Trophoblast cell (in vitro differentiated cells and primary cell): ENCODE results near the gene CD19.
"Not testable (repeated sequence)": the region's sequence is repeated elsewhere in the genome, so short reads cannot be mapped to it uniquely, and the experiment has no call there.

ENCODE experiments used
- DNase-seq, 2 donors: peaks; one replicate each; pipeline ENCODE4 v3.0.0-alpha.2; 2016
- H2AFZ ChIP-seq: 2 replicates; pipeline ENCODE4 v1.6.1; 2013; ENCODE audit warnings: low read length, moderate library complexity, mild to moderate bottlenecking; ENCODE audit not compliant: insufficient read depth, poor library complexity
- H2AK5ac ChIP-seq: 2 replicates; pipeline ENCODE4 v1.6.1; 2013; ENCODE audit warnings: mild to moderate bottlenecking, low read length
- H2BK120ac ChIP-seq: 2 replicates; pipeline ENCODE4 v1.6.1; 2013; ENCODE audit warnings: low read length, mild to moderate bottlenecking, moderate library complexity; ENCODE audit not compliant: insufficient read depth, poor library complexity
- H2BK12ac ChIP-seq: 2 replicates; pipeline ENCODE4 v1.6.1; 2013; ENCODE audit warnings: mild to moderate bottlenecking, low read length, moderate library complexity
- H2BK5ac ChIP-seq: 2 replicates; pipeline ENCODE4 v1.6.1; 2013; ENCODE audit warnings: low read length, low read depth, moderate library complexity, mild to moderate bottlenecking; ENCODE audit not compliant: poor library complexity
- H3K14ac ChIP-seq: 2 replicates; pipeline ENCODE4 v1.6.1; 2013; ENCODE audit warnings: mild to moderate bottlenecking, low read length
- H3K18ac ChIP-seq: 2 replicates; pipeline ENCODE4 v1.6.1; 2013; ENCODE audit warnings: mild to moderate bottlenecking, low read length
- H3K23ac ChIP-seq: 2 replicates; pipeline ENCODE4 v1.6.1; 2013; ENCODE audit warnings: low read length
- H3K27ac ChIP-seq: 2 replicates; pipeline ENCODE4 v1.5.1; 2013; ENCODE audit warnings: low read depth, mild to moderate bottlenecking, inconsistent platforms, low read length, moderate library complexity
- H3K27me3 ChIP-seq: 2 replicates; pipeline ENCODE4 v1.6.1; 2013; ENCODE audit warnings: inconsistent platforms, mild to moderate bottlenecking, low read length, moderate library complexity; ENCODE audit not compliant: insufficient read depth
- H3K36me3 ChIP-seq, 2 experiments: 1 replicate in 1 of 2; 2 replicates in 1 of 2; pipeline ENCODE4 v1.6.1; 2013; ENCODE audit warnings: low read length in 2 of 2, mild to moderate bottlenecking in 2 of 2, moderate library complexity in 1 of 2; ENCODE audit not compliant: insufficient read depth in 2 of 2, control insufficient read depth in 1 of 2
- H3K4ac ChIP-seq: 2 replicates; pipeline ENCODE4 v1.6.1; 2013; ENCODE audit warnings: low read depth, mild to moderate bottlenecking, low read length, moderate library complexity
- H3K4me1 ChIP-seq, 2 experiments: 1 replicate in 1 of 2; 2 replicates in 1 of 2; pipeline ENCODE4 v1.6.1; 2013; ENCODE audit warnings: low read length in 2 of 2, mild to moderate bottlenecking in 2 of 2, moderate library complexity in 1 of 2; ENCODE audit not compliant: insufficient read depth in 2 of 2, control insufficient read depth in 1 of 2
- H3K4me2 ChIP-seq: 2 replicates; pipeline ENCODE4 v1.6.1; 2013; ENCODE audit warnings: inconsistent platforms, mild to moderate bottlenecking, low read length, moderate library complexity
- H3K4me3 ChIP-seq: 2 replicates; pipeline ENCODE4 v1.5.1; 2013; ENCODE audit warnings: mild to moderate bottlenecking, low read depth, low read length, inconsistent platforms
- H3K79me1 ChIP-seq: one replicate; pipeline ENCODE4 v1.6.1; 2013; ENCODE audit warnings: low read length
- H3K79me2 ChIP-seq: 2 replicates; pipeline ENCODE4 v1.6.1; 2013; ENCODE audit warnings: low read length, mild to moderate bottlenecking; ENCODE audit not compliant: control insufficient read depth, insufficient read depth, poor library complexity
- H3K9ac ChIP-seq: 2 replicates; pipeline ENCODE4 v1.6.1; 2013; ENCODE audit warnings: mild to moderate bottlenecking, low read length
- H3K9me3 ChIP-seq: 2 replicates; pipeline ENCODE4 v1.6.1; 2013; ENCODE audit warnings: low read depth, mild to moderate bottlenecking, control low read depth, inconsistent platforms, low read length; ENCODE audit not compliant: insufficient read depth
- H4K12ac ChIP-seq: 2 replicates; pipeline ENCODE4 v1.6.1; 2013; ENCODE audit warnings: low read depth, mild to moderate bottlenecking, low read length, moderate library complexity
- H4K8ac ChIP-seq: 2 replicates; pipeline ENCODE4 v1.6.1; 2013; ENCODE audit warnings: low read depth, mild to moderate bottlenecking, low read length, moderate library complexity
- H4K91ac ChIP-seq: one replicate; pipeline ENCODE4 v1.6.1; 2013; ENCODE audit warnings: low read depth, mild to moderate bottlenecking, low read length, moderate library complexity
- WGBS: extraction: QIAGEN DNeasy Blood & Tissue Kit; methylation state at CpG from one replicate; pipeline ENCODE4 v1.1.7; 2013; ENCODE audit warnings: missing lambda C conversion rate; ENCODE audit not compliant: insufficient read length, insufficient coverage; ENCODE audit errors: extremely low coverage; 5-methylcytosine and 5-hydroxymethylcytosine counted together

CD19 gene

DNA sequence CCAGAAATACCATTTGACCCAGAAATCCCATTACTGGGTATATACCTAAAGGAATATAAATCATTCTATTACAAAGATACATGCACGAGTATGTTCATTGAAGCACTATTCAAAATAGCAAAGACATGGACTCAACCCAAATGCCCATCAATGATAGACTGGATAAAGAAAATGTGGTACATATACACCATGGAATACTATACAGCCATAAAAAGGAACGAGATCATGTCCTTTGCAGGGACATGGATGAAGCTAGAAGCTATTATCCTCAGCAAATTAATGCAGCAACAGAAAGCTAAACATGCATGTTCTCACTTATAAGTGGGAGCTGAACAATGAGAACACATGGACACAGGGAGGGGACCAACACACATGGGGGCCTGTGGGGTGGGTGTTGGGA is 5.5 kb upstream of the CD19 start:
- WGBS: no CpG with 5 or more reads among the region's 2 CpGs
- not testable (repeated sequence) for H3K4me2 ChIP-seq

DNA sequence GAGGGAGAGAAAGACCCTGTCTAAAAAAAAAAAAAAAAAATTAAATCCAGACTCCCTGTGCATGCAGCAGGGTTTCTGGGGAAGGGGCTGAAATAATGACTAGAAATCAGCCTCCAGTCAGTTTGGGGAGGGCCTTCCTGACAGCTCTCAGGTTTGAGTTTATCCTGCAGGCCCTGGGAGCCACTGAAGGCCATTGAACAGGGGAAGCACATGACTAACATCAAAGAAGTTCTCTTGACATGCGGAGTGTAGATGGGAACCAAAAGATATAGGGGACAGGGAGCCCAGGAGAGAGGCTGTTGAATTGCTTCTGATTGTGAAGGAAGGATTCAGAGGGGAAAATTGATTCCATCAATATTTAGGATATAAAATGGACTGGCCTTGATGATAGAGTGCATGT is 4.0 kb upstream of the CD19 start:
- H3K4me3 ChIP-seq: no peak overlapping the region
- peaks cover 7% of the 10 kb centered on the region for H3K79me2 ChIP-seq
- no peak overlapping the region for H3K9ac ChIP-seq
- no peak overlapping the region for H2BK12ac ChIP-seq
- H3K79me1 ChIP-seq: peaks cover 14% of the 10 kb centered on the region
- DNase-seq: no peak
- H3K27ac ChIP-seq: no peak overlapping the region
- H4K12ac ChIP-seq: no peak overlapping the region
- no peak overlapping the region for H3K18ac ChIP-seq
- no CpG with 5 or more reads among the region's 1 CpG for WGBS
- H4K91ac ChIP-seq: no peak overlapping the region
- H3K36me3 ChIP-seq: no peaks in the 10 kb centered on the region
- no peak overlapping the region for H3K23ac ChIP-seq
- H3K14ac ChIP-seq: no peak overlapping the region
- H2BK5ac ChIP-seq: no peak overlapping the region
- no peak overlapping the region for H2AK5ac ChIP-seq
- H2BK120ac ChIP-seq: no peak overlapping the region
- no peak overlapping the region for H2AFZ ChIP-seq
- H3K4ac ChIP-seq: no peak overlapping the region
- H3K4me1 ChIP-seq: peaks cover 4 to 10% of the 10 kb centered on the region in 2 experiments
- no peaks in the 10 kb centered on the region for H3K27me3 ChIP-seq
- H3K4me2 ChIP-seq: no peak overlapping the region
- peaks cover 2% of the 10 kb centered on the region for H3K9me3 ChIP-seq
- H4K8ac ChIP-seq: no peak overlapping the region

More for the DNA sequence above, 5.5 kb upstream of the CD19 start:
- not testable (repeated sequence) for H4K8ac ChIP-seq, H2BK5ac ChIP-seq, H3K18ac ChIP-seq, H3K9ac ChIP-seq, H2BK12ac ChIP-seq, DNase-seq, H3K9me3 ChIP-seq, H3K4me1 ChIP-seq, H3K23ac ChIP-seq, H4K12ac ChIP-seq, H2AFZ ChIP-seq, H3K4me3 ChIP-seq, H2BK120ac ChIP-seq, H3K4ac ChIP-seq, H3K14ac ChIP-seq, H4K91ac ChIP-seq, H3K79me2 ChIP-seq, H3K36me3 ChIP-seq, H2AK5ac ChIP-seq, H3K27ac ChIP-seq, H3K27me3 ChIP-seq
- H3K79me1 ChIP-seq: peaks cover 14% of the 10 kb centered on the region

DNA sequence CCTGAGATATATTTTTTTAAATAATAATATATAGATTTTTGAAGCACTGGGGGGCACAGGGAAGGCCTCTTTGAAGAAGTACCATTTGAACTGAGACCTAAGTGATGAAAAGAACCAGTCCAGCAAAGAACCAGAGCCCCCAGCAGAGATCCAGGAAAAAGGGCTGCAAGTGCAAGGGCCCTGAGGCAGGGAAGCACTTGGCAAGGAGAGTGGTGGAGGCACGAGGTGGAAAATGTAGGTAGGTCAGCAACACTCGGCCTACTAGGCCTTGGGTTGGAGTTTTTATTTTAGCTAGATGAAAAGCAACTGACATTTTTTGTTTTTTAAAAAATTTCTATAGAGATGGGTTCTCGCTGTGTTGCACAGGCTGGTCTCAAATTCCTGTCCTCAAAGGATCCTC is 1.6 kb upstream of the CD19 start:
- Histone ChIP-seq H3K79me1 (peaks cover 8% of the 10 kb centered on the region), H3K4ac (no peak overlapping the region), H3K14ac (no peak overlapping the region), H3K4me1 (peaks cover 3 to 4% of the 10 kb centered on the region in 2 experiments), H2AFZ (no peak overlapping the region), H3K27ac (no peak overlapping the region), H3K23ac (no peak overlapping the region), H3K4me2 (no peak overlapping the region), H4K12ac (no peak overlapping the region), H2BK5ac (no peak overlapping the region), H3K9ac (no peak overlapping the region), H3K4me3 (no peak overlapping the region), H4K8ac (no peak overlapping the region), H2BK120ac (no peak overlapping the region), H3K27me3 (no peaks in the 10 kb centered on the region), H3K18ac (no peak overlapping the region), H2AK5ac (no peak overlapping the region), H4K91ac (no peak overlapping the region), H3K9me3 (peaks cover 1% of the 10 kb centered on the region), H3K36me3 (no peaks in the 10 kb centered on the region), H3K79me2 (peaks cover 4% of the 10 kb centered on the region), H2BK12ac (no peak overlapping the region)
- no CpG with 5 or more reads among the region's 3 CpGs for WGBS
- DNase-seq: no peak

DNA sequence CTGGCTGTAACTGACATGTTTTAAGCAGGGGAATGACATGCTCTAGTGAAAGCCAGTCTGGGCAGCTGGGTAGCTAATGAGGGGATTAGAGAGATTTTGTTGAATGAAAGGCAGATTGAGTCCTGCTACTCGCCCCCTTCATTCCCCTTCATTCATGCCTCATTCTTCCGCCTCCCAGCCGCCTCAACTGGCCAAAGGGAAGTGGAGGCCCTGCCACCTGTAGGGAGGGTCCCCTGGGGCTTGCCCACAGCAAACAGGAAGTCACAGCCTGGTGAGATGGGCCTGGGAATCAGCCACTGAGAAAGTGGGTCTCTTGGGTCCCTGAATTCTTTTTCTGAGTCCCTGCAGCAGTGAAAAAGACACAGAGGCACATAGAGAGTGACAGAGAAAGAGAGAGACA is 1.1 kb upstream of the CD19 start:
- no peak overlapping the region for H3K27ac ChIP-seq
- H3K14ac ChIP-seq: no peak overlapping the region
- DNase-seq: no peak
- H3K27me3 ChIP-seq: no peaks in the 10 kb centered on the region
- H2BK5ac ChIP-seq: no peak overlapping the region
- no peak overlapping the region for H3K4me3 ChIP-seq
- H2BK12ac ChIP-seq: no peak overlapping the region
- WGBS: no CpG with 5 or more reads among the region's 3 CpGs
- no peak overlapping the region for H3K4ac ChIP-seq
- no peaks in the 10 kb centered on the region for H3K79me2 ChIP-seq
- no peak overlapping the region for H3K4me2 ChIP-seq
- no peak overlapping the region for H4K12ac ChIP-seq
- H4K91ac ChIP-seq: no peak overlapping the region
- H2BK120ac ChIP-seq: no peak overlapping the region
- H3K18ac ChIP-seq: no peak overlapping the region
- no peak overlapping the region for H2AFZ ChIP-seq
- H3K79me1 ChIP-seq: peaks cover 3% of the 10 kb centered on the region
- no peak overlapping the region for H3K23ac ChIP-seq
- H3K9ac ChIP-seq: no peak overlapping the region
- H2AK5ac ChIP-seq: no peak overlapping the region
- H3K9me3 ChIP-seq: peaks cover 1% of the 10 kb centered on the region
- no peak overlapping the region for H4K8ac ChIP-seq
- H3K36me3 ChIP-seq: no peaks in the 10 kb centered on the region
- peaks cover 3 to 6% of the 10 kb centered on the region in 2 experiments for H3K4me1 ChIP-seq
